BLaER1 treated with 17β-estradiol and CSF1 and Interleukin-3, amounts not matched to agents 10 nM and 100 nM (cell line): Measurements from ENCODE around the gene HOXC13.

ENCODE experiments used
- H3K27ac ChIP-seq, 11 experiments: shearing (Covaris generic); formaldehyde crosslinking; 2 replicates each; pipeline ENCODE4 v1.8.1; 2022
- H3K27me3 ChIP-seq, 11 experiments: shearing (Covaris generic); formaldehyde crosslinking; 2 replicates each; pipeline ENCODE4 v1.8.1; 2022
- H3K36me3 ChIP-seq, 11 experiments: shearing (Covaris generic); formaldehyde crosslinking; 2 replicates each; pipeline ENCODE4 v1.8.1; 2022
- H3K4me1 ChIP-seq, 10 experiments: shearing (Covaris generic); formaldehyde crosslinking; 2 replicates each; pipeline ENCODE4 v1.8.1; 2022
- H3K4me2 ChIP-seq, 11 experiments: shearing (Covaris generic); formaldehyde crosslinking; 2 replicates each; pipeline ENCODE4 v1.8.1; 2022
- H3K4me3 ChIP-seq, 10 experiments: shearing (Covaris generic); formaldehyde crosslinking; 2 replicates each; pipeline ENCODE4 v1.8.1; 2022
- H3K9ac ChIP-seq, 11 experiments: shearing (Covaris generic); formaldehyde crosslinking; 2 replicates each; pipeline ENCODE4 v1.8.1; 2022
- H3K9me3 ChIP-seq, 11 experiments: shearing (Covaris generic); formaldehyde crosslinking; replicated peaks in 1 of 11; 2 replicates each; pipeline ENCODE4 v1.8.1; 2022
- H4K20me1 ChIP-seq, 11 experiments: shearing (Covaris generic); formaldehyde crosslinking; 2 replicates each; pipeline ENCODE4 v1.8.1; 2022
- Cebpa-rat ChIP-seq, 11 experiments: shearing (Covaris generic); IDR thresholded peaks; 2 replicates each; pipeline ENCODE4 v1.8.1; 2022

The HOXC13 gene

DNA sequence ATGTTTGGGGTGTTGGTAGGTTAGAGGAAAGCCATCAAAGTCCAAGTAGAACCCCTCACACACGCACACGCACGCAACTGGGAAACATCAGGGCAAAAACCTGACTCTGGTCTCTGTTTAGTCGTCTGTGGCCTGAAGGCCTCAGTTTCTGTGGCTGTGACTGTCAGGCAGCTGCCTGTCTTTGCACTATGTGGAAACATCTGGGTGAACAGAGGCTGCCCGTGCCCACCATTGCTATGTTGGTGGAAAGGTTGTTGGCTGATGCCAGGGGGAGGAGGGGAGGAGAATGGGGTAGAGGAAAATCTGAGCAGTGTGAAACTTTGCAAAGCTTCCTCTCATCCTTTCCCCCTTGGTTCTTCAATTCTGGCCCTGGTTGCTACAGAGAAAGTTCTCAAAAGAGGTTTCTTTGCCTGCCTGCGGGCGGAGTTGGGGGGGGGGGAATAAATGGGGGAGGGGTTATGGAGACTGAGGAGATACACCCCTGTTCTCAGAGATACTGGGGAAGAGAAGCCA lies 53.8 kb downstream of the HOXC13 start:
- no peak overlapping the region for H3K4me2 ChIP-seq
- no peak overlapping the region for H3K4me3 ChIP-seq
- peaks cover 0 to 96% (median 86%) of the 10 kb centered on the region in 11 experiments; a peak in 17 of 22 replicates for H4K20me1 ChIP-seq
- H3K27me3 ChIP-seq = peaks cover 100% of the 10 kb centered on the region in 11 experiments
- H3K4me1 ChIP-seq = peaks cover 0 to 20% (median 6%) of the 10 kb centered on the region in 10 experiments; a peak in 8 of 20 replicates
- no peak overlapping the region for H3K27ac ChIP-seq
- no peaks in the 10 kb centered on the region for H3K36me3 ChIP-seq
- H3K9me3 ChIP-seq = peaks cover 0 to 15% (median 0%) of the 10 kb centered on the region in 11 experiments; a peak in 3 of 22 replicates
- TF ChIP-seq Cebpa-rat (IDR thresholded peaks at IDR 0.05) = no peak
- no peak overlapping the region for H3K9ac ChIP-seq

DNA sequence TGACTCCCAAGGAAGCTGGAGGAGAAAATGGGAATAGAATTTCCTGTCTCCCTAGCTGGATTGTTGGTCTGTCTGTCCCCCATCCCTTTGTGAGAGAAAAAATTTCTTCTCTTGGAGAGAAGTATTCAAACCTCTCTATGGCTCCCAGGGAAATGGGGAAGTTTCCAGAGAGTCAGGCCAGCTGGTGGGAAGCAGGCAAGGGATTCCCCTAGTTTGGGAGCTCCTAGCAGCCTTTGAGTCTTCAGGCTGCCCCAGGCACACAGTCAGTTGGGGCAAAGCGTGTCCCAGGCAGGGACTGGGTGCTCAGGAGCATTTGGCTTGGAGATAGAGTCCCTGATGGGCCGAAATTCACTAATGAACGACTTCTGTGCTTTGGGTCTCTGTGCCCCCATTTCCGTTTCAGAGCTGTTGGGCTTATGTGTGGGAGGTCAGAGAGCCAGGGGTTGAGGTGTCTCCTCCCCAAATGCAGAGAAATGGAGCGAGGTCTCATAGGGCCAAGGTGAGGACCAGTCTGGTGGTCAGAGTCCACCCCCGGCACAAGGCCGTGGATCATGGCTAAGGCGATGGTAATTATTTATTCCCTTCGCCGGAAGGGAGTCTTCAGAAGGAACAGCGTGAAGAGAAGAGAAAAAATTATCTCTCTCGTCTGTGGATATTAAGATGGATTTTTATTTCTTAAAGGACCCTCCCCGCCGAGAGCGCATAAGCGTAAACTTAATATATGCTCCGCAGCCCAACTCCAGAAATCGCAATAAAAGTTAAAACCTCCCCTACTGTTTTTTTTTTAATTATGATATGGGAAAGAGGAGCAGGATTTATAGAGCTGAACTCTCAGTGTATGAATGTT lies 54.8 kb downstream of the HOXC13 start:
- H3K9me3 ChIP-seq = peaks cover 0 to 15% (median 0%) of the 10 kb centered on the region in 11 experiments; a peak in 3 of 22 replicates
- no peak overlapping the region for H3K27ac ChIP-seq
- no peak overlapping the region for H3K4me2 ChIP-seq
- peaks cover 0 to 96% (median 86%) of the 10 kb centered on the region in 11 experiments; a peak in 17 of 22 replicates for H4K20me1 ChIP-seq
- H3K4me3 ChIP-seq = no peak overlapping the region
- peaks cover 0 to 20% (median 6%) of the 10 kb centered on the region in 10 experiments; a peak in 8 of 20 replicates for H3K4me1 ChIP-seq
- H3K36me3 ChIP-seq = no peaks in the 10 kb centered on the region
- H3K9ac ChIP-seq = no peak overlapping the region
- H3K27me3 ChIP-seq = peaks cover 100% of the 10 kb centered on the region in 11 experiments
- no peak for TF ChIP-seq Cebpa-rat (IDR thresholded peaks at IDR 0.05)

DNA sequence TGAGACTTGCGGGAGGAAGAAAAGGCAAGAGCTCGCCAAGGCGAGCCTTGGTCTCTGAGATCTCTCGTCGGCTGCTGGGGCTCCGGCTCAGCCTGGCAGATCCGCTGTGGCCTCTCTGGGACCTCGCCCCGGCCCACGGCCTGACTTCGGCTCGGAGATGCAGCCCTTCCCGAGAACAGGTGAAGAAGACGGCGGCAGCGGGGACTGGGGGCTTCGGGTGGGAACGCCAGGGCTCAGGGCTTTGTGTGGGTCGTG lies 55.3 kb downstream of the HOXC13 start:
- Histone ChIP-seq H3K27me3 (peaks cover 100% of the 10 kb centered on the region in 11 experiments), H3K27ac (no peak overlapping the region), H4K20me1 (peaks cover 0 to 96% (median 83%) of the 10 kb centered on the region in 11 experiments; a peak in 17 of 22 replicates), H3K36me3 (no peaks in the 10 kb centered on the region), H3K4me1 (peaks cover 0 to 17% (median 6%) of the 10 kb centered on the region in 10 experiments; a peak in 8 of 20 replicates), H3K4me2 (no peak overlapping the region), H3K9me3 (peaks cover 0 to 15% (median 0%) of the 10 kb centered on the region in 11 experiments; a peak in 3 of 22 replicates), H3K9ac (no peak overlapping the region), H3K4me3 (no peak overlapping the region)
- no peak for TF ChIP-seq Cebpa-rat (IDR thresholded peaks at IDR 0.05)

- Histone ChIP-seq H3K36me3 (no peaks in the 10 kb centered on the region), H4K20me1 (peaks cover 0 to 94% (median 78%) of the 10 kb centered on the region in 11 experiments; a peak in 17 of 22 replicates), H3K27me3 (peaks cover 100% of the 10 kb centered on the region in 11 experiments), H3K4me1 (peaks cover 0 to 12% (median 6%) of the 10 kb centered on the region in 10 experiments; a peak in 8 of 20 replicates), H3K27ac (no peak overlapping the region), H3K4me3 (no peak overlapping the region), H3K9me3 (peaks cover 0 to 16% (median 0%) of the 10 kb centered on the region in 11 experiments; a peak in 4 of 22 replicates), H3K4me2 (no peak overlapping the region), H3K9ac (no peak overlapping the region)
- TF ChIP-seq Cebpa-rat (IDR thresholded peaks at IDR 0.05) = no peak
These were observed 55.8 kb downstream of the HOXC13 start for GRCh38 chr12:53994264-53995001.

GRCh38 chr12:53995002-53995377 lies 56.4 kb downstream of the HOXC13 start:
- Histone ChIP-seq H3K4me3 (peak overlapping the region in 1 of 10 experiments; percentile 47; a peak in 2 of 20 replicates), H3K27me3 (peaks cover 100% of the 10 kb centered on the region in 11 experiments), H3K9ac (no peak overlapping the region), H4K20me1 (peaks cover 0 to 94% (median 76%) of the 10 kb centered on the region in 11 experiments; a peak in 17 of 22 replicates), H3K9me3 (peaks cover 0 to 21% (median 4%) of the 10 kb centered on the region in 11 experiments; a peak in 12 of 22 replicates), H3K4me2 (peak overlapping the region in 2 of 11 experiments; percentile 91 to 98; a peak in 3 of 22 replicates), H3K36me3 (no peaks in the 10 kb centered on the region), H3K27ac (no peak overlapping the region), H3K4me1 (peaks cover 0 to 12% (median 6%) of the 10 kb centered on the region in 10 experiments; a peak in 8 of 20 replicates)
- no peak for TF ChIP-seq Cebpa-rat (IDR thresholded peaks at IDR 0.05)

DNA sequence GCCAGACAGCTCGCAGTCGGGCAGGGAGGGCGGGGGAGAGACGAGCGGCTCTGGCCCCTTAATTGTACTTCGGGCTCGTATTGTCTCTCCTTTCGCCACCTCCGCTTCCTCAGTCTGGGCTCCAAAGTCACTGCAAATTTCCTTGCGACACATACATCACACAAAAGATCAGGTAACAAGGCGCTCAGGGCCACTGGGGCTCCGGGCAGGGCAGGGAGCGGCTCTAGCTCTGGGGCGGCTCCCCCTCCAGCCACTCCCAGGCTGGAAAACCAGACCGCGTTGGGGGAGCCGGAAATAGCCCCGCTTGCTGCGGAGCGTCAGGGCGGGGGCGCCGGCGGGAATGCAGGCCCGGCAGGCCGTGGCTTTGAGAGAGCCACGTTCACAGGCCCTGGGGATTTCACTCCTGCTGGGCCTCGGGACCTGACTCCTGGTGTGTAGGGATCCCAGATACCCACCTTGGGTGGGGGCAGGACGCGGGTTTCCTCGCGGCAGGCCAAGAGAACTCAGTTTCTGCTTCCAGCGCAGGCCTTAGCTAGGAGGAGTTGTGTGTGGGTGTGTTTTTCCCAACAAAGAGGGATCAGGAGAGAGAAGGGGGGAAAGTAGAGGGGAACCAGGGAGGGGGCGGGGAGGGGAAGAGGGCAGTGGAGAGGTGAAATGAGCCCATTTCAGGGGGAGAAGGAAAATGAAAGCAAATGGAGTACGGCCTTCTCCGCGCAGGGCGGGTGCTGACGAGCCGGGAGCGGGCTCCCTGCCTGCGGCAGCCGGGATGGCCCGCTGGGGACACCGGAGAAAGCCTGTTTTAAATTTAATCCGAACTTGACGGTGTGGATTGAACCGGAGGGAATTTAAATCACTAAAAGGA lies 57.0 kb downstream of the HOXC13 start:
- Histone ChIP-seq H3K4me2 (peak overlapping the region; percentile 25 to 98 (median 47); a peak in 21 of 22 replicates), H4K20me1 (peaks cover 0 to 95% (median 76%) of the 10 kb centered on the region in 11 experiments; a peak in 17 of 22 replicates), H3K27ac (no peak overlapping the region), H3K4me1 (peaks cover 0 to 12% (median 6%) of the 10 kb centered on the region in 10 experiments; a peak in 8 of 20 replicates), H3K36me3 (no peaks in the 10 kb centered on the region), H3K27me3 (peaks cover 100% of the 10 kb centered on the region in 11 experiments), H3K9me3 (peaks cover 0 to 26% (median 7%) of the 10 kb centered on the region in 11 experiments; a peak in 13 of 22 replicates), H3K9ac (peak overlapping the region in 1 of 11 experiments; percentile 45; a peak in 2 of 22 replicates), H3K4me3 (peak overlapping the region in 6 of 10 experiments; percentile 15 to 48 (median 44); a peak in 9 of 20 replicates)
- TF ChIP-seq Cebpa-rat (IDR thresholded peaks at IDR 0.05) = no peak
